ENCODE results near the gene DLL4.

The DLL4 gene

DNA sequence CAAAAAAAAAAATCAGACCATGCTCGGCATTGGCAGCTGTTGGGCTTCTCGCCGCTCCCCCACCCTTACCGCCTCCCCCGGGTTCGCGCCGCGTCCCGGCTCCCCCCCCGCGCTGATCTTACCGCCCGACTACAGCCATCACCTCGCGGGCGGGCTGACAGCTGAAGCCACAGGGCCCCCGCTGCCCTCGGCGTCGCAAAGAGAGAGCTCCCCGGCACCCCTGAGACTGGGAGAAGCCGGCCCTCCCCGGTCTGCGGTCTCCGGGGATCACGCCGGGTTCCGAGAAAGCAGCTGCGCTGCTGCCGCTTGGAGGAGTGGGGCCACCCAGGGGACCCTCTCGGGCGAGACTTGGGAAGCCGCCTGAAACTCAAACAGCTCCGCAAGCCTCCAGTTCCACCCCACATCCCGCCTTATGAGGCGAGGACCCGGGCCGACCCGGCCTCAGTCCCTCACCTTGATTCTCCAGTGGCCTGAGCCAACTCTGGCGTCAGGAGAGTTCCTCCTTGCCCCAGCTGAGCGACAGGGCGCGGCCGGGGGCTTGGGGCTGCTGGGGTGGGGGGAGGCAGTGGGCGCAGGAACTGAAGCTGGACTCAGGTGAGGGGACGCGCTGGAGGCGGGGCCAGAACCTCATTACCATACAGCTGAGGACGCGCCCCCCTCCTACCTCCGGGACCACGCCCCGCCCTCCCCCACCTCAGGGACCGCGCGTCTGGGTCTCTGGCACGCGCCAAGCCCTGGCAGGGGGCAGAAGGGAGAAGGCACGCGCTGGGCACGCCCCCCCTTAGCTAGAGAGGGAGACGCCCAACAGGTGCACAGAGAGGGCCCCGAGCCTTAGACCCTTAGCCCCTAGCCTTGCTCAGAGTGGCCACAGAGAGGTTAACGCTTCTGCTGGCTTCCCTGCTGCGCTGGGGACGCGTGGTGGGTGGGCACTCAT is 1.0 kb upstream of the DLL4 start:
- Histone ChIP-seq H3K36me3 (ENCODE audit: control insufficient read depth, insufficient read depth, low read length) (peaks cover 7% of the 10 kb centered on the region), H3K4me3 (ENCODE audit: extremely low read depth, insufficient read depth, low read length, poor library complexity, severe bottlenecking) (peak overlapping the region; percentile 38), H3K4me1 (ENCODE audit: control insufficient read depth, insufficient read depth, low read length, poor library complexity, severe bottlenecking) (peaks cover 33% of the 10 kb centered on the region), H3K9me3 (ENCODE audit: control insufficient read depth, low read length) (no peaks in the 10 kb centered on the region), H3K27ac (ENCODE audit: low read depth, low read length, severe bottlenecking) (no peak overlapping the region)
- WGBS, 2 experiments (ENCODE audit: insufficient coverage in 2 of 2) = 1 to 3% methylated on average over 31 to 50 of the region's 68 CpGs

- Histone ChIP-seq H3K4me3 (ENCODE audit: extremely low read depth, insufficient read depth, low read length, poor library complexity, severe bottlenecking) (peak overlapping the region; percentile 38), H3K9me3 (ENCODE audit: control insufficient read depth, low read length) (no peaks in the 10 kb centered on the region), H3K36me3 (ENCODE audit: control insufficient read depth, insufficient read depth, low read length) (peaks cover 7% of the 10 kb centered on the region), H3K4me1 (ENCODE audit: control insufficient read depth, insufficient read depth, low read length, poor library complexity, severe bottlenecking) (peaks cover 25% of the 10 kb centered on the region), H3K27ac (ENCODE audit: low read depth, low read length, severe bottlenecking) (no peak overlapping the region)
- WGBS, 2 experiments (ENCODE audit: insufficient coverage in 2 of 2) = 1 to 2% methylated on average over 43 to 53 of the region's 56 CpGs
Observed at GRCh38 chr15:40929660-40930429, 705 bp downstream of the DLL4 start.

DNA sequence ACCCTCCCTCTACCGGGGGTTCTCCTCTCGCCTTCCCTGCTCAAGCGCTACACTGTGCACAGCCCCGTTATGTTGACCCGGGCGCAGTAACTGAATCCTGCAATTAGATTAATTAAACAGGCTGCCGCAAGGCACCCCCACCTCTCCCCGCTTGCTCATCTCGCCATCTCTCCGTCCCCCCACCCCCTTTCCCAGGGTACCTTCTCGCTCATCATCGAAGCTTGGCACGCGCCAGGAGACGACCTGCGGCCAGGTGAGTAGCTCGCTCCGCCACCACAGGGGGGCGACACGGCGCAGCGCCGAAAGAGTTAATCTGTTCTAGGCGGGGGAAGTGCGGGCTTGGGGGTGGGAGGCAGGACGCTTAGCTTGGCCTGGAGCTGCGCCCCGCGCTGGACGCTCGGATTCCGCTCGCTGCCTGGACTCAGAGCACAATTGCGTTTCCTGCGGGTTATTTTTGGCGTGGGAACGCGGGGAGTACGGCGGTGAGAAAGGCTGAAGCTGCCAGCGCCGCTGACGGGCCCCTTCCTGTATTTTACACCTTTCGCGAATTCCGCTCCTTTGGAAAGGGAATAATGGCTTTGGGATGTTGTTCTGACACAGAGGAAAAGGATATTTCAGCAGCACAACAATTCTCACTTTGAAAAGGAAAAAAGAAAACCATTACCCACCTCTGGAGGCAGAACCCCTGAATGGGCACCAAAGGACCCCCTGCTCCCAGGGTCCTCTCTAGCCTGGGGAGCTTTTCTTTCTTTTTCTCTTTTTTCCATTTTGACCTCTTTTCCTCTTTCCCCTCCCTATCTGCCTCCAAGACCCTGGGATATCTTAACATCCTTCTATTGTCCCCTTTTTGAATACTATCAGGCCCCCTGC is 1.5 kb downstream of the DLL4 start:
- peak overlapping the region; percentile 38 for H3K4me3 ChIP-seq (ENCODE audit: extremely low read depth, insufficient read depth, low read length, poor library complexity, severe bottlenecking)
- H3K27ac ChIP-seq (ENCODE audit: low read depth, low read length, severe bottlenecking) = peak overlapping the region; percentile 23
- H3K9me3 ChIP-seq (ENCODE audit: control insufficient read depth, low read length) = no peaks in the 10 kb centered on the region
- peaks cover 25% of the 10 kb centered on the region for H3K4me1 ChIP-seq (ENCODE audit: control insufficient read depth, insufficient read depth, low read length, poor library complexity, severe bottlenecking)
- 1 to 2% methylated on average over 24 to 45 of the region's 46 CpGs for WGBS, 2 experiments (ENCODE audit: insufficient coverage in 2 of 2)
- H3K36me3 ChIP-seq (ENCODE audit: control insufficient read depth, insufficient read depth, low read length) = peaks cover 7% of the 10 kb centered on the region

DNA sequence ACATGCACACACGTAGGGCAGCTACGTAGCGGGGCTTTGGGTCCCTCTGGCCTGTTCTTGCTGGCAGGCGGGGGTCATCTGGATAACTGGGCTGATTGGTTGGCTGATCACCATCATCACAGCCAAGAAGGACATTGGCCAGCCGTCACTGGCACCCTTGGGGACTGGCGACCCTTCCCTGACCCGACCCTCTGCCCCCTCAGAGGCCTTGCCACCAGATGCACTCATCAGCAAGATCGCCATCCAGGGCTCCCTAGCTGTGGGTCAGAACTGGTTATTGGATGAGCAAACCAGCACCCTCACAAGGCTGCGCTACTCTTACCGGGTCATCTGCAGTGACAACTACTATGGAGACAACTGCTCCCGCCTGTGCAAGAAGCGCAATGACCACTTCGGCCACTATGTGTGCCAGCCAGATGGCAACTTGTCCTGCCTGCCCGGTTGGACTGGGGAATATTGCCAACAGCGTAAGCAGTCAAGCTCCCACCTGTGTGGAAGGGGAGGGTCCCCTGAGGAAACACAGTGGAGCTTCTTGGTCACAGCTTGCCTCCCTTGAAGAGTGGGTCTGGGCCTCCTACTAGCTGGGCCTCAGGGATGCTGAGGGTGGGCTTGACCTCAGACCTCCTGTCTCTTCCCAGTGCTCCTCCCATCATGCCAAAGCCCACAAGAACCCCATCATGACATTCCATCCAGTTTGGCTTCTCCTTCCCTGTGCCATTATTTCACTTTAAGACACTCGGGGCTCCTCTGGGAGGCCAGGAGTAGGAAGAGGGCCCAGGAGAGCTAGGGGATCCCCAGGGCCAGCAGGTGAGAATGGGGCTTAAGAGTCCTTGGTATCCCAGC is 2.4 kb downstream of the DLL4 start:
- no peak overlapping the region for H3K27ac ChIP-seq (ENCODE audit: low read depth, low read length, severe bottlenecking)
- peaks cover 20% of the 10 kb centered on the region for H3K4me1 ChIP-seq (ENCODE audit: control insufficient read depth, insufficient read depth, low read length, poor library complexity, severe bottlenecking)
- peak overlapping the region; percentile 38 for H3K4me3 ChIP-seq (ENCODE audit: extremely low read depth, insufficient read depth, low read length, poor library complexity, severe bottlenecking)
- peaks cover 7% of the 10 kb centered on the region for H3K36me3 ChIP-seq (ENCODE audit: control insufficient read depth, insufficient read depth, low read length)
- H3K9me3 ChIP-seq (ENCODE audit: control insufficient read depth, low read length) = no peaks in the 10 kb centered on the region
- 80 to 81% methylated on average over 14 to 16 of the region's 16 CpGs for WGBS, 2 experiments (ENCODE audit: insufficient coverage in 2 of 2)

DNA sequence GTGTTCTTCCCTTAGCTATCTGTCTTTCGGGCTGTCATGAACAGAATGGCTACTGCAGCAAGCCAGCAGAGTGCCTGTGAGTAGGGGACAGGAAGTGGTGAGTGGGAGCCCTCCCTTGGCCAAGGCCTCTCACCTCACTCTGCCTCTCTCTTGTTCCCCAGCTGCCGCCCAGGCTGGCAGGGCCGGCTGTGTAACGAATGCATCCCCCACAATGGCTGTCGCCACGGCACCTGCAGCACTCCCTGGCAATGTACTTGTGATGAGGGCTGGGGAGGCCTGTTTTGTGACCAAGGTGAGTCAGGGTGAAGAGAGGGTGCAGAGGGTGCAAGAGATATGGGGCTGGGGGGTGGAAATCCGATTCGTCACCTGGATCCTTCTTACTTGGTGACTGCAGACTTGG is 3.0 kb downstream of the DLL4 start:
- H3K4me1 ChIP-seq (ENCODE audit: control insufficient read depth, insufficient read depth, low read length, poor library complexity, severe bottlenecking) = peaks cover 15% of the 10 kb centered on the region
- no peak overlapping the region for H3K27ac ChIP-seq (ENCODE audit: low read depth, low read length, severe bottlenecking)
- H3K9me3 ChIP-seq (ENCODE audit: control insufficient read depth, low read length) = no peaks in the 10 kb centered on the region
- WGBS, 2 experiments (ENCODE audit: insufficient coverage in 2 of 2) = 50 to 70% methylated on average over 2 to 6 of the region's 8 CpGs
- H3K36me3 ChIP-seq (ENCODE audit: control insufficient read depth, insufficient read depth, low read length) = peaks cover 7% of the 10 kb centered on the region
- peak overlapping the region; percentile 38 for H3K4me3 ChIP-seq (ENCODE audit: extremely low read depth, insufficient read depth, low read length, poor library complexity, severe bottlenecking)

GRCh38 chr15:40932649-40933516 is 3.7 kb downstream of the DLL4 start:
- 70 to 84% methylated on average over 7 to 10 of the region's 11 CpGs for WGBS, 2 experiments (ENCODE audit: insufficient coverage in 2 of 2)
- Histone ChIP-seq H3K4me3 (ENCODE audit: extremely low read depth, insufficient read depth, low read length, poor library complexity, severe bottlenecking) (peak overlapping the region; percentile 38), H3K36me3 (ENCODE audit: control insufficient read depth, insufficient read depth, low read length) (peaks cover 7% of the 10 kb centered on the region), H3K9me3 (ENCODE audit: control insufficient read depth, low read length) (no peaks in the 10 kb centered on the region), H3K27ac (ENCODE audit: low read depth, low read length, severe bottlenecking) (no peak overlapping the region), H3K4me1 (ENCODE audit: control insufficient read depth, insufficient read depth, low read length, poor library complexity, severe bottlenecking) (peaks cover 15% of the 10 kb centered on the region)

GRCh38 chr15:40933517-40933902 is 4.4 kb downstream of the DLL4 start:
- WGBS, 2 experiments (ENCODE audit: insufficient coverage in 2 of 2) = 73 to 92% methylated on average over 2 of the region's 3 CpGs

GRCh38 chr15:40934457-40934856 is 5.3 kb downstream of the DLL4 start:
- H3K4me3 ChIP-seq (ENCODE audit: extremely low read depth, insufficient read depth, low read length, poor library complexity, severe bottlenecking) = no peak overlapping the region
- H3K36me3 ChIP-seq (ENCODE audit: control insufficient read depth, insufficient read depth, low read length) = peaks cover 7% of the 10 kb centered on the region
- H3K4me1 ChIP-seq (ENCODE audit: control insufficient read depth, insufficient read depth, low read length, poor library complexity, severe bottlenecking) = peaks cover 8% of the 10 kb centered on the region
- no peak overlapping the region for H3K27ac ChIP-seq (ENCODE audit: low read depth, low read length, severe bottlenecking)
- 86 to 90% methylated on average over 5 to 6 of the region's 6 CpGs for WGBS, 2 experiments (ENCODE audit: insufficient coverage in 2 of 2)
- H3K9me3 ChIP-seq (ENCODE audit: control insufficient read depth, low read length) = no peaks in the 10 kb centered on the region

More at GRCh38 chr15:40933517-40933902, 4.4 kb downstream of the DLL4 start:
- Histone ChIP-seq H3K36me3 (ENCODE audit: control insufficient read depth, insufficient read depth, low read length) (peaks cover 7% of the 10 kb centered on the region), H3K4me1 (ENCODE audit: control insufficient read depth, insufficient read depth, low read length, poor library complexity, severe bottlenecking) (peaks cover 13% of the 10 kb centered on the region), H3K9me3 (ENCODE audit: control insufficient read depth, low read length) (no peaks in the 10 kb centered on the region), H3K27ac (ENCODE audit: low read depth, low read length, severe bottlenecking) (no peak overlapping the region), H3K4me3 (ENCODE audit: extremely low read depth, insufficient read depth, low read length, poor library complexity, severe bottlenecking) (no peak overlapping the region)

GRCh38 chr15:40936234-40936708 is 7.1 kb downstream of the DLL4 start:
- WGBS, 2 experiments (ENCODE audit: insufficient coverage in 2 of 2) = 91 to 93% methylated on average over 30 to 31 of the region's 31 CpGs
- Histone ChIP-seq H3K4me3 (ENCODE audit: extremely low read depth, insufficient read depth, low read length, poor library complexity, severe bottlenecking) (no peak overlapping the region), H3K4me1 (ENCODE audit: control insufficient read depth, insufficient read depth, low read length, poor library complexity, severe bottlenecking) (peaks cover 14% of the 10 kb centered on the region), H3K36me3 (ENCODE audit: control insufficient read depth, insufficient read depth, low read length) (peaks cover 7% of the 10 kb centered on the region), H3K9me3 (ENCODE audit: control insufficient read depth, low read length) (no peaks in the 10 kb centered on the region), H3K27ac (ENCODE audit: low read depth, low read length, severe bottlenecking) (no peak overlapping the region)
